Brain microvascular endothelial cell (primary cell): ENCODE measurements around the gene CXCL1.
A peak's percentile ranks its signal among the peaks of the same experiment; 100 is the strongest.

Experiments
- DNase-seq: peaks from one replicate; pipeline ENCODE4 v3.0.0-alpha.2; 2020
- H3K27ac ChIP-seq: fragments of 250-450 bp; sonication (Bioruptor Pico); 2 replicates; pipeline ENCODE4 v1.5.1; 2020; ENCODE audit warnings: mild to moderate bottlenecking, moderate library complexity
- H3K27me3 ChIP-seq: fragments of 250-450 bp; sonication (Bioruptor Pico); replicated peaks from 2 replicates; pipeline ENCODE4 v1.5.1; 2020; ENCODE audit warnings: mild to moderate bottlenecking
- H3K36me3 ChIP-seq: fragments of 250-450 bp; sonication (Bioruptor Pico); replicated peaks from 2 replicates; pipeline ENCODE4 v1.5.1; 2020; ENCODE audit warnings: mild to moderate bottlenecking
- H3K4me3 ChIP-seq: 2 replicates; pipeline ENCODE4 v1.5.1; 2011; ENCODE audit warnings: low read depth, mild to moderate bottlenecking, control low read depth, low read length, moderate library complexity
- in situ Hi-C: cut with HindIII; loops from 2 replicates; pipeline ENCODE4 v1.10.0; 2017; ENCODE audit warnings: low sequenced_read_pairs, low pct_ligation_motif_present
- TF ChIP-seq, protein P1 (sequence below): IDR thresholded peaks from 2 replicates; pipeline ENCODE4 v1.5.1; 2011; ENCODE audit warnings: low read depth, mild to moderate bottlenecking, moderate library complexity, low read length, control low read depth, inconsistent platforms; ENCODE audit errors: missing control alignments

CXCL1 gene

DNA sequence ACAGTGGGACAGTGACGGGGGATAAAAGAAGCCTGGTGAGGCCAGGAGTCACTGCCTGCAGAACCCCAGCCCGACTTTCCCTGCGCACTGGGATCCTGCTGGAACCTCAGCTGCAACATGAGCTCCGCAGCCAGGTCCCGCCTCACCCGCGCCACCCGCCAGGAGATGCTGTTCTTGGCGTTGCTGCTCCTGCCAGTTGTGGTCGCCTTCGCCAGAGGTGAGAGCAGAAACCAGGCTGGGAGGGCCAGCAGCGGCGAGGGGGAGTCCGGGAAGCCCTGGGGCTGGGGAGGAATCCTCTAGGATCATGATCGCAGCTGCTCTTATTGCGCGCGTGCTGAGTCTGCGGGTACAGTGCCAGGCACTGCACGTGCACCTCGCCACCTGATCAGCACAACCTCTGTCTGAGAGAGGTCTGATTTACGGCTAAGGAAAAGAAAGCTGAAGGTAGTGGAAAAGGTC lies 15.9 kb upstream of the CXCL1 start, which contains the start of gene PF4V1:
PF4V1 (plus strand) TSS at position 51 of the 459 bp plus-strand sequence; CDS start at position 118, 67 bp downstream.
- no peak for DNase-seq
- TF ChIP-seq, protein P1, sequence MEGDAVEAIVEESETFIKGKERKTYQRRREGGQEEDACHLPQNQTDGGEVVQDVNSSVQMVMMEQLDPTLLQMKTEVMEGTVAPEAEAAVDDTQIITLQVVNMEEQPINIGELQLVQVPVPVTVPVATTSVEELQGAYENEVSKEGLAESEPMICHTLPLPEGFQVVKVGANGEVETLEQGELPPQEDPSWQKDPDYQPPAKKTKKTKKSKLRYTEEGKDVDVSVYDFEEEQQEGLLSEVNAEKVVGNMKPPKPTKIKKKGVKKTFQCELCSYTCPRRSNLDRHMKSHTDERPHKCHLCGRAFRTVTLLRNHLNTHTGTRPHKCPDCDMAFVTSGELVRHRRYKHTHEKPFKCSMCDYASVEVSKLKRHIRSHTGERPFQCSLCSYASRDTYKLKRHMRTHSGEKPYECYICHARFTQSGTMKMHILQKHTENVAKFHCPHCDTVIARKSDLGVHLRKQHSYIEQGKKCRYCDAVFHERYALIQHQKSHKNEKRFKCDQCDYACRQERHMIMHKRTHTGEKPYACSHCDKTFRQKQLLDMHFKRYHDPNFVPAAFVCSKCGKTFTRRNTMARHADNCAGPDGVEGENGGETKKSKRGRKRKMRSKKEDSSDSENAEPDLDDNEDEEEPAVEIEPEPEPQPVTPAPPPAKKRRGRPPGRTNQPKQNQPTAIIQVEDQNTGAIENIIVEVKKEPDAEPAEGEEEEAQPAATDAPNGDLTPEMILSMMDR, result peak; percentile 68
- Histone ChIP-seq H3K4me3 (peak within 1 kb of the TSS; percentile 33), H3K27me3 (no peaks in the 10 kb centered on the region), H3K36me3 (no peaks in the 10 kb centered on the region), H3K27ac (no peak within 1 kb of the TSS)
- in situ Hi-C loops, result no loop called here

DNA sequence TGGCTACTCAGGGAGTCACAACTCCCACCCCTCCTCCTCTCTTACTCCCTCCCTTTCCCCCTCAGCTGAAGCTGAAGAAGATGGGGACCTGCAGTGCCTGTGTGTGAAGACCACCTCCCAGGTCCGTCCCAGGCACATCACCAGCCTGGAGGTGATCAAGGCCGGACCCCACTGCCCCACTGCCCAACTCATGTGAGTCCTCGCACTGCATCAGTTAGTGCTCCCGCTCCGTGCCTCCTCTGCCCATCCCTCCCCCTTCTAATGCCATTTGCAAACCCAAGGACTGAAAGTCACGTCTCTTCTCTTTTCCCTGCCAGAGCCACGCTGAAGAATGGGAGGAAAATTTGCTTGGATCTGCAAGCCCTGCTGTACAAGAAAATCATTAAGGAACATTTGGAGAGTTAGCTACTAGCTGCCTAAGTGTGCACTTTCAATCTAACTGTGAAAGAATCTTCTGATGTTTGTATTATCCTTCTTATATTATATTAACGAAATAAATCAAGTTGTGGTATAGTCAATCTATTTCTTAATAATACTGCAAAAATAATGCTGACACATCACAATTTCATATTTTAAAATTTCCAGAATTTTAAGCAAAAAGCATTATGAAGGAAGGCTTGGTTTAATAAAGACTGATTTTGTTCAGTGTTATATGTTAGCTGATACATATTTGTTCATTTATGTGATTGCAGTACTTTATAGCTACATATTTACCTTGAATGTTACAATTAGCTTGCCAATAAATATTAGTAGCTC lies 15.3 kb upstream of the CXCL1 start:
- in situ Hi-C loops, result no loop called here
- Histone ChIP-seq H3K4me3 (no peak overlapping the region), H3K27ac (no peak overlapping the region), H3K36me3 (no peaks in the 10 kb centered on the region), H3K27me3 (no peaks in the 10 kb centered on the region)
- TF ChIP-seq, protein P1, result no peak
- DNase-seq, result no peak

DNA sequence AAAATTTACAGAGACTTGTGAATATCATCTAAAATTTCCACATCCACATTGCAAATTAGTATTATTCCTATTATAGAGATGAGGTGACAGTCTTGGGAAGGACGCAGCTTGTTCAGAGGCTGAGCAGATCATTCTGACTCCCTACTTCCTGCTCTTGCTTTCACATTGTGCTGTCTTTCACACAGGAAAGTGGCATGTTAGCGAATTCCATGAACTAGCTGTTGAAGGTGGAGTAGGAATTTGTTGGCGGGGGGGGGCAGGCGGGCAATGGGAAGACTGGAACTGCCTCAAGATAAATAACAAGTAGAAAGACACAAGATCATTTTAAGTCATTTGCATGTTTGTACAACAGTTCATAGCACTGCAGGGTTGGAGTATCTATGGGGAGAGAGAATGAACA lies 13.8 kb upstream of the CXCL1 start:
- Histone ChIP-seq H3K27ac (no peak overlapping the region), H3K27me3 (no peaks in the 10 kb centered on the region), H3K4me3 (no peak overlapping the region), H3K36me3 (no peaks in the 10 kb centered on the region)
- TF ChIP-seq, protein P1, result no peak
- DNase-seq, result no peak
- in situ Hi-C loops, result no loop called here

DNA sequence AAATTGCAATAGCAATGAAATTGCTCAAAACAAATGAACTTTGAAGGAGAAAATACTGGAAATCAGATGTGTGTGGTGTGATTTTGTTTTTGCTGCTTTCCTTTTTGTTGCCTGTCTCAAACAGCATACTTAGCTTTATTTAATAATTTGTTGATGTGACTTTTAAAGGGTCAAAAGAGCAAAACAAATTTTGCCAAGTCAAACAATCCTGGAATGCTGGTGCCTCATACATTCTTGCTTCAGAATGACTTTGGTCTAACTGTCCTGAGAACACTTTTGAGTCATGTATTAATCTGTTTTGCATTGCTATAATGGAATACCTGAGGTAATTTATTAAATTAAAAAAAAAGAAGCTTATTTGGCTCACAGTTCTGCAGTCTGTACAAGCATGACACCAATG lies 12.7 kb upstream of the CXCL1 start:
- no peaks in the 10 kb centered on the region for H3K27me3 ChIP-seq
- peak; percentile 65 for DNase-seq
- no peaks in the 10 kb centered on the region for H3K36me3 ChIP-seq
- in situ Hi-C loops, result no loop called here
- TF ChIP-seq, protein P1, result no peak
- H3K27ac ChIP-seq, result peak overlapping the region; percentile 56
- H3K4me3 ChIP-seq, result no peak overlapping the region

DNA sequence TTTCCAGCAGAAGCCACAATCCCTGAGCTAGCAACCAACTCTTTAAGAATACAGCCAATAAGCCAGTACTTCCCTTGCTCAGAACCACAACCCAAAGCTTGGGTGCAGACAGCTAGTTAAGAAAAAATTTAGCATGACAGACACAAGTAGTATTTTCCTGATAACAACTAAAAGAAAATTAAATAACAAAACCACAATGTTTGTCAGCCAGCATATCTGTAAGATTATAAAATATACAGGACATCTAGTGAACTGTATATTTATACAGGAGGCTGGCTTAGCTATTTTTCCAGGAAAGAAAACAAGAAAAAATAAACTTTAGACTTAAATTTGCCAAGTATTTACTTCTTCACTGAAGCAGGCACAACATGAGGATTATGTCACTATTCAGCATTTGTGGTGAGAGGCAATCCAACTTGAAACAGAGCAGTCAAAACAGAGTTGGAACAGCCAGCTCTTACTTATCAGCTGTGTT lies 9.5 kb upstream of the CXCL1 start:
- DNase-seq, result peak; percentile 78
- H3K36me3 ChIP-seq, result no peaks in the 10 kb centered on the region
- H3K27ac ChIP-seq, result peak overlapping the region; percentile 5
- no peaks in the 10 kb centered on the region for H3K27me3 ChIP-seq
- in situ Hi-C loops, result no loop called here
- TF ChIP-seq, protein P1, result no peak
- H3K4me3 ChIP-seq, result no peak overlapping the region
